NOMO-1 (cell line): ENCODE data around the gene FBXL17.
"Not testable (repeated sequence)": the region's sequence is repeated elsewhere in the genome, so short reads cannot be mapped to it uniquely, and the experiment has no call there.

ENCODE experiments used
- DNase-seq, 2 experiments: peaks; one replicate each; lab custom pipeline; 2025; ENCODE audit not compliant: unreplicated experiment in 2 of 2; lab: John Stamatoyannopoulos, UW

FBXL17 gene

DNA sequence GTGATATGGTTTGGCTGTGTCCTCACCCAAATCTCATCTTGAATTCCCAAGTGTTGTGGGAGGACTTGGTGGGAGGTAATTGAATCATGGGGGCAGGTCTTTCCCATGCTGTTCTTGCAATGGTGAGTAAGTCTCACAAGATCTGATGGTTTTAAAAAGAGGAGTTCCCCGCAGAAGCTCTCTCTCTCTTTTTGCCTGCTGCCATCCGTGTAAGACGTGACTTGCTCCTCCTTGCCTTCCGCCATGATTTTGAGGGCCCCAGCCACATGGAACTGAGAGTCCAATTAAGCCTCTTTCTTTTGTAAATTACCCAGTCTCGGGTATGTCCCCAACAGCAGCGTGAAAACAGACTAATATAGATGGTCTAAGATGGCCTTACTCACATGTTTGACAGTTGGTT, 210.1 kb downstream of the FBXL17 start:
- no peak for DNase-seq

DNA sequence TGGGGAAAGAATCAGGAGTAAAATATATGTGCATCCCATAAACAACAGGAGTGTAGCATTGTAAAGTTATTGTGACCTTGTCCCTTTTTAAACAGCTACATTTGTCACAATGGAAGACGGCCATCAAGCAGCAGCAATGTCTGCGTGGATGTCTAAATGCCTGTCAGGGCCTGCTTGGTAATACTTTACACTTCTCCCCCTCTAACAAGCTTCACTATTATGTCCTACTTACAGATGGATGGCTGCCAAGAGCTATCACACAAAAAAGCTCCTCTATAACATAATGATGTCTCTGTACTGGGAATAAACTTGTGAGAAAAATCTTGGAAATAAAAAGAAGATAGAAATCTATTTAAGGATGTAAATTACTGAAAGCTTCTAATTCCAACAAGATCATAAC, 213.0 kb downstream of the FBXL17 start:
- DNase-seq, result no peak

DNA sequence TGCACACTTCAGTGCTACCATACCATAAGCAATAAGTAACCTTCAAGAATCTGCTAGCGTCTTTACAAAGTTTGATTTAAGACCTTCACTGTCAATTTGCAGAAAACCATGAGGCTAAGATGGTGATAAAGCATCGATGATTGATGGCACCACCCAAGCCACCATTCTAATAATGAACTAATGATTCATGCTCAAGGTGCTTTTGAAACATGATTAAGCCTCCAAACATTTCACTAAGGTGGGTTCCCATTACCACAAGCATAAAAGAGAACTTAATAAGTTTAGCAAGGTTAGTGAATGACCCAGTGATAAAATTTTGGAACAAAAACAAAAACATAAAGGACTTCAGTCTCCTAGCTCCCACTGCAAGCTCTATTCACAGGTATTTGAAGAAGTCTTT, 214.7 kb downstream of the FBXL17 start:
- DNase-seq, result no peak

GRCh38 chr5:108164574-108164973, 217.3 kb downstream of the FBXL17 start:
- DNase-seq, result peak in 1 of 2 experiments; percentile 29

- not testable (repeated sequence) for DNase-seq
These were observed 229.0 kb downstream of the FBXL17 start for GRCh38 chr5:108152854-108153253.

DNA sequence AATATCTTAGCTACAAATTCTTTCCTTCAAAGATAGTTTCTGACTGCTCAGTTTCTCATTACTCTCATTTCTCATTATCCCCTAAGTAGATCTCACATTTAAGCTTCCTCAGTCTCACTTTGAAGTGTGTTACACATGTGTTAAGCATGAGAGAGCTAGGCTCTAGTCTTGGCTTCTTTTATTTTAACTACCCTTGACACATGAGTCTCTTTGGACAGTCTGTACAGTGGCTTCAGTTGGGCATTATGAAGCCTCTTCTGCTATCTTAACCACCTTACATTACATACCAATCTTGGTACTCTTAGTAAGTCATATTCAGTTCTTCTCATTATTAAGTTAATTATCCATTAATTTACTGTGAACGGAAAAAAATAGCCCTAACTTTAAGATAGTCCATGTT, 232.5 kb downstream of the FBXL17 start:
- DNase-seq, result no peak

DNA sequence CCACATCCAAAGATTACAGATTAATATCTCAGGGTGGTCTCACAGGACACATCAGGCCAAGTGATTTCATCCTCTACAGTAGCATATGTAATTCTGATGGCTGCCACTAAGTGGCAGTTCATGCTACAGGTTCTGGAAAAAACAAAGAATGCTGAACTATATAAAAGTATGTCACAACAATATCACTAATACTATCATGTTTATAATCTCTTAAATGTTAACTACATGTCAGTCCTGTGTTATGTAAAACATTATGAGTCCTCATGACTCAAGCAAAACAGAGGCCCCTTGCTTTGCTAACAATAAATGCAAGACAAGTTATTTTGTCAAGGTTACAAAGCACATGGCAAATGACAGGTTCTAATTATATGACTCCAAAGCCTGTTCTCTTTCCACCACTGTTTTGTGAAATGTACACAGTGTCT, 233.2 kb downstream of the FBXL17 start:
- DNase-seq, result peak in 1 of 2 experiments; percentile 38

DNA sequence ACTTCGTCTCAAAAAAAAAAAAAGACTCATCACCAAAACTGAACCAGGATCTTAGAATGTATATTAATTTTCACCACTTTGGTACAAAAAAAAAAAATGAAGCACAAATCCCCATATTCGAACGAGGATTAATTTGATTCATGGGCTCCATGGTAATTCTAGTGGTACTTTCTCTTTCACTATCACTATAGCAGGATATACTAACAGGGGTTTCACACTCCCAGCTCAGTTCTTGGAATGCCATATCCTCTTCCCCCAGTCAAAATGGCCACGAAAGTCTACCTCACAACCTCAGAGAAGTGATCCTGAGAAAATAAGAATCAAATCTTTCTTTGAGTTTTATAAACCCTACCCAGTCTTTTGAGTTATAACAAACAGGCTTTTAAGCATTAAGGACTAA, 235.7 kb downstream of the FBXL17 start:
- no peak for DNase-seq

DNA sequence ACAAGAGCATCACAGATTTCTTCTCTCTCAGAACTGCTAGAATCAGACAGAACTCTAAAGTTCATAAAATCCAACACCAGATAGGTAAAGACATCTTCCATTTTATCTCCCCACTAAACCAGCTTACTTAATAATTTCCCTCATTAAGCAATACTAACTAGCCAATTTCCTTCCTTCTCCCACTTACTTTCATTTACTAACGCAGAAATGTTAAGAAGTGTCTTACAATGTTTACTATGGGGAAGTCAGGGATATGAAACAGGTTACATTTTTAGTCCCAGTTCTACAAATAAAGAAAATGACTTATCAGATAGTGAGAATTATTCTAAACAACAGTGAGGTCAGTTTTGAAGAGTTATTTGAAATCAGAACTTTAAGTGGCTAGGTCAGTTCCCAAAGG, 236.5 kb downstream of the FBXL17 start:
- peak; percentile 9 to 33 for DNase-seq

- DNase-seq, result no peak
These were observed 237.6 kb downstream of the FBXL17 start for GRCh38 chr5:108144332-108144731.

GRCh38 chr5:108143581-108143980, 238.3 kb downstream of the FBXL17 start:
- DNase-seq, result no peak

GRCh38 chr5:108141676-108142075, 240.2 kb downstream of the FBXL17 start:
- no peak for DNase-seq

DNA sequence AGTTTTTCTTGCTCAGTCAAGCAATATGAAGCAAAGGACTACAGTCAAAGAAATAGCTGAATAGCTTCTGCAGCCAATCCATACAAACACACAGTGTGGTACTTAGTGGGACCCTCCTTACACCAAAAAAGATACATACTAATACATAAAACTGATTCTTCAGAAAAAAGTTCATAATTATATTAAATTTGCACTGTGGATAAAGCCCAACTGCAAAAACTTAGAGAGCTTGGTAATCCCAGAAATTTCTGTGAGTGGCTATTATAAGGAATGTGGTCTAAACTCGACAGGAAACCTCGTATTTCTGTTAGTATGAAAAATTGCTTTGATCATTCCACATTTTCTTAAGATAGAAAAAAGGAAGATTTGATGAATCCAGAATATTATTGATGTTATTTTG, 245.4 kb downstream of the FBXL17 start:
- no peak for DNase-seq

DNA sequence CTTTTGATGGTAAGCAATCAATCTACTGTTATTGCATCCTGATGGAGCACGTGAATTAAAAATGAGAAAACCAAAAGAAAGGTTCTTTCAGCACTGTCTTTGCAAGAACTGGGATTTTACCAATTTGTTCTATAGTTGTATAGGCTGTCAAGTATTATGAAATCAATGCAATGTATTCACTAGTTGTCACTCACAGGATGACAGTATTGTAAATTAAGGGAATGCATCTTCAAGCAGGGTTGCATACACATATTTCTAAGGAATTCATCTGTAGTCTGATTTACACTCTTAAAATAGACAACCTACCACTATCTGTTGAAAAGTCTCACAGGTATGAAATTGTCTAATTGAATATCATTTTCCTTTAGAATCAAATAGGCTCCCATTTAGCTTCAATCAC, 252.8 kb downstream of the FBXL17 start:
- no peak for DNase-seq

- no peak for DNase-seq
These were observed 256.0 kb downstream of the FBXL17 start for GRCh38 chr5:108125771-108126511.

GRCh38 chr5:108124596-108124995, 257.3 kb downstream of the FBXL17 start:
- DNase-seq, result no peak

- no peak for DNase-seq
These were observed 259.2 kb downstream of the FBXL17 start for GRCh38 chr5:108122702-108123101.

DNA sequence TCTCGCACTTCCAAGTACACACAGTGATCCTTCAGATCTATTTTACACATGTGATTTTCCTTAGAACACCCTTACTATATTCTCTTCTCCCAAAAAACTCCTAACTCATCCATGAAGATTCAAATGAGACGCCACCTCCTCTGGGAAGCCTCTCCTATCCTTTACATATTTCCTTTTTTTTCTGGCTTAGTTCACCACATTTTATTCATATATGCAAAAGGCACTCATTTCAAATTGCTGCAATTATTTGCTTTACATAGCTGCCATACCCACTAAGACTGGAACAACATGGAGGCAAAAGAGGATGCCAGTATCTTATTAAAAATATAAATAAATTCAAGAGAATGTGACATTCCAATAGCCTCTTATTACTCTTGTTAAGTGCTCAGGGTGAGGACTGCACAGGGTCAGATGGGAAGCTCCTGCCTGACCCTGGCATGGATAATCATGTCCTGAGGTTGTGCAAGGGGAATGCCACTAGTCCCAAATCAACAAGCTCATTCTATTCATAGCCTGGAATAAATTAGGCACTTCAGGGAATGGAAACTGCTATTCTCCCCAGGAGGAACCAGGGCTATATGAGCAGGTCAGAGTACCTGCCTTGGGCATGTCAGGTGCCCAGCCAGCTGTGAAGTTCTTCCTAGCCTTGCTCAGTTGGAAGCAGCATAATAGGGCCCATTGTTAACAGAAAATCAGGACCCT, 262.9 kb downstream of the FBXL17 start:
- no peak for DNase-seq

DNA sequence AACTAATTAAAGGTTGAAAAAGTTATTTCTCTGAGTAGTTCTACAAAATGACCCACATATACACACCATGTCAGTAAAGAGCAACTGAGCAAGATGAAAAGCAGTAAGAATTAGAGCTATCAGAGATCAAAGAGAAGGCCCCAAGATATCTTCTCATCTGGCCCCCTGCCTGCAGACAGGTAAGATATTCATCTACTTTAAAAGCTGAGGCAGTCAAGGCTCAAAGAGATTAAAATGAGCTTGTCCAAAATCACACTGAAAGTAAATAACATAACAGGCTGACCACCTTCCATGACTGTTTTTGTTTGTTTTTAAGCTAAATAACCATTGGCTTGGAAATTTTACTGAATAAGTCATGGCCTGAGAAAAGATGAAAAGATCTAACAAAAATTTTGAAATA, 266.2 kb downstream of the FBXL17 start:
- DNase-seq, result no peak

- DNase-seq, result no peak
These were observed 267.9 kb downstream of the FBXL17 start for GRCh38 chr5:108113950-108114349.

- no peak for DNase-seq
These were observed 270.2 kb downstream of the FBXL17 start for GRCh38 chr5:108111736-108112135.

DNA sequence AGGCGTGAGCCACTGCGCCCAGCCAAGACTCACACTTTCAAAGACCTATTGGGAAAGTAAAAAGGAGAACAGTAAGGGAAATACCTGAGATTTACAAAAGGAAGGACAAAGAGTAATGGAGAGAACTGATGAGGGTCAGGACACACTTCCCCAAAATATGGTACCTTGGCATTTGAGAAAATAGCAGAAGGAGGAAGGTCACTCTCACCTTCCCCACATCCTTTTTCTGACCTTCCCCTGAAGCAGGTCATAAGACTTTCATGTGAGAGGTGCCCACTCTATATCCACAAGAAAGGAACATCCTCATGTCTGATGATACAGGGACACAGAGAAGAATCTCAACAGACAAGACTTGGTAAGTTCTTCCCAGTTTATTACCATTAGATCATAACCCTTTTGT, 272.8 kb downstream of the FBXL17 start:
- DNase-seq, result no peak
